GM18526 (cell line): ENCODE results near the gene DPY30.
A peak's percentile ranks its signal among the peaks of the same experiment; 100 is the strongest.

Source experiments
- POLR2A ChIP-seq: IDR thresholded peaks from 3 replicates; pipeline ENCODE4 v1.6.1; 2011; ENCODE audit not compliant: insufficient read length; ENCODE audit errors: extremely low read depth

The DPY30 gene

GRCh38 chr2:32039447-32040219 is at the start of gene DPY30:
Gene DPY30 (minus strand): TSS chr2:32039805. CDS start chr2:32039456, 349 bp downstream.
- TF ChIP-seq POLR2A, result peak; percentile 99

- TF ChIP-seq POLR2A, result no peak
Observed at GRCh38 chr2:32074134-32074506, 34.5 kb upstream of the DPY30 start.

- no peak for TF ChIP-seq POLR2A
Observed at GRCh38 chr2:32067549-32067948, 27.9 kb upstream of the DPY30 start.

- TF ChIP-seq POLR2A, result no peak
Observed at GRCh38 chr2:32064713-32065112, 25.1 kb upstream of the DPY30 start.

GRCh38 chr2:32064021-32064601 is 24.5 kb upstream of the DPY30 start:
- no peak for TF ChIP-seq POLR2A

- peak; percentile 62 for TF ChIP-seq POLR2A
Observed at GRCh38 chr2:32063310-32064020, 23.9 kb upstream of the DPY30 start, which contains the start of gene SPAST. Gene SPAST (plus strand): TSS chr2:32063556. CDS start chr2:32063832, 276 bp downstream.

- no peak for TF ChIP-seq POLR2A
Observed at GRCh38 chr2:32061973-32062861, 22.6 kb upstream of the DPY30 start.

GRCh38 chr2:32061430-32061829 is 21.8 kb upstream of the DPY30 start:
- TF ChIP-seq POLR2A, result no peak

- TF ChIP-seq POLR2A, result no peak
Observed at GRCh38 chr2:32060266-32060665, 20.7 kb upstream of the DPY30 start.

- TF ChIP-seq POLR2A, result no peak
Observed at GRCh38 chr2:32058130-32058529, 18.5 kb upstream of the DPY30 start.

GRCh38 chr2:32051836-32052439 is 12.3 kb upstream of the DPY30 start:
- no peak for TF ChIP-seq POLR2A

GRCh38 chr2:32043561-32043960 is 4.0 kb upstream of the DPY30 start:
- no peak for TF ChIP-seq POLR2A

- no peak for TF ChIP-seq POLR2A
Observed at GRCh38 chr2:32012872-32013271, 26.7 kb downstream of the DPY30 start.

- TF ChIP-seq POLR2A, result no peak
Observed at GRCh38 chr2:32011485-32011960, 28.1 kb downstream of the DPY30 start.
